Stimulated activated naive CD4-positive, alpha-beta T cell treated with Interleukin-2 at 50 U/mL for 16 hours (primary cell): ENCODE data around the gene HAGH.

Experiments used
- DNase-seq: peaks from one replicate; lab custom pipeline; 2025; lab: John Stamatoyannopoulos, UW

Gene HAGH

DNA sequence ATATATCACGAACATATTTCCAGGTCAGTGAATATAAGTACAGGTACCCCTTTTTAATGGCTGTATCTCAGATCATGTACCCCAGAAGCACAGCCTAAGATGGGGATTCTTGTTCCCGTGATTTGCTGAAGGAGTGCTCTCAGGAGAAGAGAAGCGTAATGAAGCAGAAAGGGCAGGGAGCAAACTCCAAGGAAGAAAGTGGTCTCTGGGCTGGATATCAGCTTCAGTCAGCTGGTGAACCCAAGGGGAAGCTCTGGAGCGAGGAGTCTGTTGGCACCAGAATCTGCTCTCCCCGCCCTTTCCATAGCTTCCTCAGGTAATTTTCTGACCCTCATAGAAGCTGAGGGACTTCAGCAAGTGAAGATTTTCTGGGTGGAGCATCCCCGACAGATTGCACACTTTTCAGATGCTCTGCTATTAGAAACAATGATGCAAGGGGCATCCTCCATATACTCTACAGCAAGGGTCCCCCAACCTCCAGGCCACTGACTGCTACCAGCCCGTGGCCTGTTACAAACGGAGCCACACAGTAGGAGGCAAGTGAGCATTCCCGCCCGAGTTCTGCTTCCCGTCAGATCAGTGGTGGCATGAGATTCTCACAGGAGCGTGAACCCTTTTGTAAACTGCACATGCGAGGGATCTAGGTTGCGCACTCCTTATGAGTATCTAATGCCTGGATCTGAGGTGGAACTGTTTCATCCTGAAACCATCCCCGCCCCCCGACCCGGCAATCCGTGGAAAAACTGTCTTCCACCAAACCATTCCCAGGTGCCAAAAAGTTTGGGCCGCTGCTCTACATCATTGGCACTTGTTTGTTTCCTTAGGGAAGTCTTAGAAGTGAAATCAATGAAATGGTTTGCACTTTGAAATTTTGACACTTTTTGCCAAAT, 4.8 kb upstream of the HAGH start:
- DNase-seq = no peak

DNA sequence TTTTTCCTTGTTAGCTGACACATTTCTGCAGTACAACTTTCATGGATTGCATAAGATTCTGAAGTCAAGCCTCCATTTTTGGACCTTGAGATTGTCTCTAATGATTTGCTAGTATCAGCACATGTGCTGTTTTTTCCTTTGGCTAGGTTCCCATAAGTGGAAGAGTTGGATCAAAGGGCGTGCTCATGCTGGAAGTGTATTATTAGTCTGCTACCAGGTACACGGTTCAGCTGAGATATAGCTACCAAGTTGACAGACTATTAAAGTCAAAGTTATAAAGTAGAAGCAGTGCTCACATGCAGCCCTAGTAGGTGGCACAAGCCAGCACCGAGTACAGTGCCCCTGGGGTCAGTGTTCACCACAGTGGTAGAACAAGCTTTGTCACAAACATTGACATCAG, 3.6 kb upstream of the HAGH start:
- DNase-seq = no peak

DNA sequence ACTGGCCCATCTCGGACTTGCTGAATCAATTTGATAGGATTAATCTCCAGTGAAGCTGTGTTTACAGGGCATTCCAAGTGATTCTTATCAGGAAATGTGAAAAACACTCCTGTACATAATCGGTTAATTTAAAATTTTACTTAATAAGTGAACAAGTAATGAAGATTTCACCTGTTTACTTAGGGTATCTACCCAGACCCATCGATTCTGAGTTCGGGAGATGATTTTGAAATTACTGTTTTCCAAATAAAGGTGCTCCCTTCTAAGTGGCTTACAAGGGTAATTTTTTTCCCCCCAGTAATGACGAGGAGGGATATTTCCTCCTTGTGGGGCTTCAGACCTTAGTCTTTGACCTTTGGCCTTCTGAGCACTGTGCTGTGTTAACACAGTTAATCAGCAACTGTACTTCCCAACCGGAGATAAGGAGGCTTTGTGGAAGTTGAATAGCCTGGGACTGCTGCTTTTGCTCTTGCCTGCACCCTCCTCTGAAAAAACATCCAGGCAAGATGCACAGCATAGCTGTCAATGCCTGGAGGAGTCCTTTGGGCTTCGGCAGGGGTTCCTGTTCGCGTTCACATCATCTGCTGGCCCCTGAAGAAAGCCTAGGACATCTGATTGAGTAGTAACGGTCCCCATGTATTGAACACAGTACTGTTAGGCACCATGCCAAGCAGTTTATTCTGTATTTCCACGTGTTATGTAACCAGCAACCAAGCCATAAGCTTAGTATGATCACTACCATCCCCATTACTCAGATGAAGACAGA, 2.2 kb upstream of the HAGH start:
- no peak for DNase-seq

DNA sequence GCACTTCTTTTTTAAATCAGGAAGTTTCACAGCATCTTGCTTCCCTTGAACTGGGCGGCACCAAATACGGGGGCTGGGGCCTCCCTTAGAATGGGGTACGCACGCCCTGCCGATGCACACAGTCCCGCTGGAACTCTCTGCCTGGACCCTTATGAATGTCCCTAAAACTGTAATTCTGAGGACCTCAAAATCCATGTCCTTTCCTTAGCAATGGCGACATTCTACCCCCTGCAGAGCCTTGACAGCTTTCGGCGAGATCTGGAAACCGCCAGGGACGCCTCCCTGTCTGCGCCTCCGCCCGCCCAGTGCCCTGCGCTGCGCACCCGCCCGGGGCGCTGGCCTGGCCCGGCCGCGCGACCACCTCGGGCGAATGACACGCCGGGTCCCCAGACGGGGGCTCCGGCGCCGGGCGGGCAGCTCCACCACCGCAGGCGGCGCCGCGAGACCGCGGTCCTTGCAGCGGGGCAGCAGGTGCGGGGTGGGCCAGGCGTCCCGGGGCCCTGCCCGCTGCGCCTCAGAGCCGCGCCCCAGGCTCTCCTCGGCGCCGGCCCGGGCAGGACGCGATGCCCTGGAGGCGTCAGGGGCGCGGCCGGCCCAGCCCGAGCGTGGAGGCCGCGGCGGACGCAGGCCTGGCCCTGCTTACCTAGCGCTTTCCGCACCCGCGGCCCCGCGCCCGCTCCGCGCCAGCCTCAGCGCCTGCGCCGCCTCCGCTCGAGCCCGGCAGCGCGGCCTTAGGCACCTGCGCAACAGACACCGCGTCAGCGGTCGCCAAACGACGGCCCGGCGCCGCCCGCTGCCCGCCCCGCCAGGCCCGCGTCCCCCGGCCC, 548 bp downstream of the HAGH start:
- DNase-seq = peak; percentile 76

DNA sequence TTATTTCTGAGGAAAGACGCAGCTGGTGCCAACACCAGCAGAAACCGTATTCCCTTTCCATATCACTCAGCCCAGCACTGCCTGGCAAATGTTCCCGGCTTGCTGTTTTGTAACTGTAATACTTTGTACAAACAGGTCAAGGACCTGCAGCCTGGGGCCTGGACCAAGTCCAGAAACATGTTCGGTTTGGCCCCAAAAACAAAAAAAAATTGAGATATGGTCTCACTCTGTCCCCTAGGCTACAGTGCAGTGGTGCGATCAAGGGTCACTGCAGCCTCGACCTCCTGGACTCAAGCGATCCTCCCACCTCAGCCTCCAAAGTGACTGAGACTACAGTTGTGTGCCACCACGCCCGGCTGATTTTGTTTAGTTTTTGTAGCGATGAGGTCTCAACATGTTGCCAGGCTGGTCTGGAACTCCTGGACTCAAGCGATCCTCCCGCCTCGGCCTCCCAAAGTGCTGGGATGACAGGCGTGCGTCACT, 1.2 kb downstream of the HAGH start:
- no peak for DNase-seq

DNA sequence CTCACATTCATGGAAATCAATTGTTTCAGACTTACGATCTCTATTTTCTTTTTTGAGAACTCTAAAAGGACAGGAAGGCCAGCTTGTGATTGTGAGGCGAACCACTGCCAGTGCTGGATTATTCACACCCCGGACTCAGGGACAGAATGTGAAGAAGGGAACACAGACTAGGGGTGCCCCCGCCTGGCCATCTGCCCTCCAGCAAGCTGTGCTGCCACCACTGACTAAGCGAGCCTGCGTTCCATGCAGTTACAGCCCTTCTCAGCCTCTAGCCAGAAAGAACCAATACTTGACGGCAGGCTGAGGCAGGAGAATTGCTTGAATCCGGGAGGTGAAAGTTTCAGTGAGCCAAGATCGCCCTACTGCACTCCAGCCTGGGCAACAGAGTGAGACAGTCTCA, 2.8 kb downstream of the HAGH start:
- no peak for DNase-seq

DNA sequence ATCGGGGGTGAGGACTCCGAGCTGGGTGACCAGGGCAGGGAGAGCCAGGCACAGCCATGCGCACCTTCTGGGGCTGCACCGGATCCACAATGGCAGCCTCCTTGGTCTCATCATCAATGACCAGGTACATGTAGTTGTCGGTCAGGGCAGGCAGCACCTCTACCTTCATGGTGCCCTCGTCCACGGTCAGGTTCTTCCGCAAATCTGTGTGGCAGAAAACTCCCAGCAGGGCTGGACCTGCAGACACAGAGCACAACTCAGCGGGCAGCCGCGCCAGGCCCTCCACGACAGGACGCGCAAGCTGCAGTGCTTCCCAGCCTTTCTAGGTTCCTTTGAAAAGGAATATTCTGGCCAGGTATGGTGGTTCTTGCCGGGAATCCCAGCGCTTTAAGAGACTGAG, 3.8 kb downstream of the HAGH start:
- no peak for DNase-seq

DNA sequence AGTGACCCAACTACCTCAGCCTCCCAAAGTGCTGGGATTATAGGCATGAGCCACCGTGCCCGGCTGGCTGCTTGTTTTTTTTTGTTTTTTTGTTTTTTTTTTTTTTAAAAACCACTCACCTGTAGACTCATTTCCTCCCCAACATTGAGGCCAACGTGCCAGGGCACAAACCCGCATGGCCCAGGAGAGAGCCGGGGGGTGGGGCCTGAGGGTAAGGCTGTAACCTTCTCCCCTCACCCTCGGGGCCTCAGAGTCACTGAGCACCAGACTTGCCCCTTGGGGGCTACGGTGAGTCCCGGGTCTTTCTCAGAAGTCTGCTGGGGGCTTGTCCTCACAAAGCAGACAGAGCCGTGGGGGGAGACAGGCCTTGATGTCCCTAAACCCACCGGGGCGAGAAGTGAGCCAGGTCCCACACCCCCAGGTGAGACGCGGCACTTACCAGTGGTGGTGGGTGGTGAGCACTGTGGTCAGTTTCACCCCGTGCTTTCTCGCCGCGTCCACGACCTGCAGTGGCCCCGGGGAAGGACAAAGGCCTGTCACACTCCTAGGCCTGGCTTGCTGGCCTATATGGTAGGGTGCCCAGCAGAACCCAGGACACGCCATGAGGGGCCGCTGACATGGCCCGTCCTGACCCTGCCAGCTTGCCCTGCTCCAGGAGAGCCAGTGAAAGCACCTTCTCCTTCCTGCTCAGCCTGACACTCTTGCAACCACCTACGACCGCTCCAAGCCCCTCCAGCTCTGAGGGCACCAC, 4.6 kb downstream of the HAGH start:
- DNase-seq = no peak

DNA sequence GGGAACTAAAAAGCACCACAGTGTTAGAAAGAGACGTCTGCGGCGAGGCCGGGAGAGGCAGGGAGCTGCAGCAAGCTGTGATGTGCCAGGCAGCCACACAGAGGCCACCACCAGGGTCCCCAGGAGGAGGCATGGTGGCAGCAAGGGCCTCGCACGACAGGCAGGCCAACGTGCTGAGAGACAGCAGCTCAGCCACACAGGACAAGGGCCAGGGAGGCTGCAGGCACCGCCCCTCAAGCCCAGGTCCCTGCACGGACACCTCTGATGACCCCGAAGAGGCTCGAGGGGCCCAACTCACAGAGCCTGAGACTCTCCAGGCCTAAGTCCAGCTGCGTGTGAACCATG, 5.7 kb downstream of the HAGH start:
- no peak for DNase-seq

DNA sequence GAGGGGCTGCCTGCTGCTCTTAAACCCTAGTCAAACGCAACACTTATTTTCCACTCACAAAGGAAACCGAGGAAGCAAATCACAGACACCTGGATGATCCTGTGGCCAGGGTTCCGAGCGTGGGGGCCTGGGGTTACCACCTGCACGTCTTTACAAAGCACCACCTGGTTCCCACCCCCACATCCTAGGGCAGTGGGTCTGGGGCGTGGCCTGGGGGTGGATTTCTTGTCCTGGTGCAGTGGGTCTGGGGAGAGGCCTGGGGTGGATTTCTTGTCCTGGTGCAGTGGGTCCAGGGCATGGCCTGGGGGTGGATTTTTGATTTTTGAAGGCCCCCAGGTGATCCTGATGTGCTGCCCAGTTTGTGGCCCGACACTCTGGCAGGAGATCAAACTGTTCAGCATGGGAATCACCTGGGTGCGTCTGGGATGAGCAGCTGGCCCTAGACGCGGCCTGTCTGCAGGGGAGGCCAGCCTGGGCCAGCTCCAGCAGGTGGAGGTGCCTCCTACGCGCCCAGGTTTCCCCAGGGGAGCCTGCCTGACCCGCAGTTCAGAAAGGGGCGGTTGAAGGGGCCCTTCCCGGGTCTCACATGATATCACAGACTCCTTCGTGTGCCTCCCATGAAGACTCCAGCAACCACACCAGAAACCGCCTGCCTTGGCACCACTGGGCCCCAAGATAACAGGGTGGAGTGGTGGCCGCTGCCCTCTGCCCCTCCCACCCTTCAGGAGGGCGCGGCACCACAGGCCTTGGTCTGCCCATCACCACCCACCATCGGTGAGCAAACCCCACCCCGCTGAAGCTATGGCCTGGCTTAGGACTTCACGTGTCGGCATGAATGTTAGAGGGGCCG, 6.3 kb downstream of the HAGH start:
- no peak for DNase-seq

DNA sequence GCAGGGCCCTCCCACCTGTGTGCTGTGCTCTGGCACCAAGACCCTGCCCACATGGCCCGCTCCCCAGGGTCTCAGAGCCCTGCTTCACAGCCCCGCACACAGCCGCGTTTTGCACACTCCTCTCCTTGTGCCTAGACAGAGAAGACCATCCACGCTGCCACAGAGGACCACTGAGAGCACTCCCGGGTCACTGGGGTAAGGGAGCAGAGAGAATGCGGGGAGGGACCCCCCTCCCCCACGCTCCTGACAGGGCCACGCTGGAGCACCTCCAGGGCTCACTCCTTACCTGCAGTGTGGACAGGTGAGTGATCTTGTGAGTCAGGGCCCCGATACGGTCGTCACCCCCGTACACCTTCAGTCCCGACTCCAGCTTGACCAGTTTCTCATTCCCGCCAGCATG, 7.0 kb downstream of the HAGH start:
- DNase-seq = no peak

DNA sequence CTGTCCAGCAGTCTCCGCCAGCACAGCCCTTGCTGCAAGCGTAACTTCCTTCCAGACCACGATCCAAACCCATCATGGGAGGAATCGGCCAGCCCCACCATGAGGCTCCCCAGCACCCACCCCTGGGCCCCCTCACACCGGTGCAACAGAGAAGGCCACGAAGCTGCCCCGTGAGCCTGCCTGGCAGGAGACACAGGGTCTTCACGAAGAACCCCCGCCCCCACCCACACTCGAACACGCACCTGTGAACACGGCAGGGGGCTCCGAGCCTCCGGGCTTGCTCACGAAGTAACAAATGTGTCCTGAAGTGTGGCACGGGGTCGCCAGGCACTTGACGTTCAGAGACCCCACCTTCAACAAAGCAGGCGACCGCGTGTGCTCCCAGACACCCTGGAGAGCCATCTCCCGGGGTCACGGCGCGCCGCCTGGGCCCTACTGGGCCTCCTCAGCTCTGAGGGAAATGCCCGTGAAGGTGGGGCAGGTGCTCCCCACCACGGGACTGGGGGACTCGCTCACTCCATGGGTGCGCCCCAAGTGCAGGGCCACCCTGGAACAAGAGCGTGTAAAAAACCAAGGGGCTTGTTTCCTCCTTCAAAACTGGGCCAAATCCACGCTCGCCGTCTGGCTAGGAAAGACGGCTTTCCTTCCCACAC, 7.6 kb downstream of the HAGH start:
- no peak for DNase-seq

DNA sequence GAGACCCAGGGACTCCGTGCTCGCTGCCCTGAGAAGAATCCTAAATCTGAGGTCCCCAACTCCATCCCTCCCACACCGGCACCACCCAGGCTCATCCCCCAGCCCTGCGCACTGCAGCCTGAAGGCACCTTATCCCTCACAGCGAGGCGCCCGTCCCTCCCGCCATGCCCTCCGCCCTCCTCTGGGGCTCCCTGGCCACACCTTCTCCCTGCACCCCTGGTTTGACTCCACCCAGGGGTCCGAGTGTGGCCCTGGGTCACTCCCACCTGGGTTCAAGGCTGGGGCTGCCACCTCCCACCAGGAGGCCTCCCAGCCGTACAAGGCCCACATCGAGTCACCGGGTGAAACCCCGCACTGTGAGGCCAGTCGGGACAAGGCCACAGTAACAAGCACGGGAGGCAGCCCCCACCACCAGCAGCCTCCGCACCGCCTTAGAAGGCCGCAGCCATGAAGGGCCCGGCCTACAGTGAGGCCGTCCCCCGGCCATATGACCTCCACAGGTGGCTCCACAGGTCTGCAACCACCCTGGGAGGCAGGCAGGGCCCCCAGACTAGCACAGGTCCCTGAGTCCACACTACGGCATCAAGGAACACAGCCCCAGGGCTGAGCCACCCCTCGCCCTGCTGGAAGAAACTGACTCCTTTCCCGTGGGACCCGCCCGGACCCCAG, 8.3 kb downstream of the HAGH start:
- DNase-seq = no peak

DNA sequence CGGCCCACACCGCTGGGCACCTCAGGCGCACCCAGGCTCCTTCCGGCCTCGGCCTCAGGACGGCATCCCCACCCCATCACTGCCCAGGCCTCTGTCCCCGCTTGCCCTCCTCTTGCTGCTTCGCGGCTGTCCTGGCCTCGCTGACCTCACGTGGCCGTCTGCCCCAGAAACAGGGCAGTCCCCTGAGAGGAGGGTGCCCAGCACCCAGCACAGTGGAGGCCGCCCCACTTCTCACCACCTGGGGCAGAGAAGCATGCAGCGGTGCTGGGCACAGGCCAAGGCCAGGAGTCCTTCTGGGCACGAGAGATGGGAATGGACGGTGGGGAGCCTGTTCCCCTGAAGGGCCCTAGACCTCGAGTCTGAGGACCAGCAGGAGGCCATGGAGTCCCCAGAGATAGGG, 8.9 kb downstream of the HAGH start:
- DNase-seq = no peak

DNA sequence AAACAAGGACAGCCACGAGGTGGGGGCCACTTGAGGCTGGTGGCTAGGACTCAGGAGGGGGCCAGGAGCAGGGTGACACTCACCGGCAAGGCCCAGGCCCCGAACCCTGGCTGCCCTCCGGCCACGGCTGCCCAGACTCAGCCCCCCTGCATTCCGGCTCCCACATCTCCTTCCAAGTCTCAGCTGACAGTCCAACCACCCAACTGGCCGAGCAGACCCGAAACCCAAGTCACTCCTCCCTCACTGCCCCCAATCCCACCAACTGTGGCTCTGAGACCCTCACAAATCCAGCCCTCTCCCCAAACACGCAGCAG, 9.4 kb downstream of the HAGH start:
- no peak for DNase-seq

DNA sequence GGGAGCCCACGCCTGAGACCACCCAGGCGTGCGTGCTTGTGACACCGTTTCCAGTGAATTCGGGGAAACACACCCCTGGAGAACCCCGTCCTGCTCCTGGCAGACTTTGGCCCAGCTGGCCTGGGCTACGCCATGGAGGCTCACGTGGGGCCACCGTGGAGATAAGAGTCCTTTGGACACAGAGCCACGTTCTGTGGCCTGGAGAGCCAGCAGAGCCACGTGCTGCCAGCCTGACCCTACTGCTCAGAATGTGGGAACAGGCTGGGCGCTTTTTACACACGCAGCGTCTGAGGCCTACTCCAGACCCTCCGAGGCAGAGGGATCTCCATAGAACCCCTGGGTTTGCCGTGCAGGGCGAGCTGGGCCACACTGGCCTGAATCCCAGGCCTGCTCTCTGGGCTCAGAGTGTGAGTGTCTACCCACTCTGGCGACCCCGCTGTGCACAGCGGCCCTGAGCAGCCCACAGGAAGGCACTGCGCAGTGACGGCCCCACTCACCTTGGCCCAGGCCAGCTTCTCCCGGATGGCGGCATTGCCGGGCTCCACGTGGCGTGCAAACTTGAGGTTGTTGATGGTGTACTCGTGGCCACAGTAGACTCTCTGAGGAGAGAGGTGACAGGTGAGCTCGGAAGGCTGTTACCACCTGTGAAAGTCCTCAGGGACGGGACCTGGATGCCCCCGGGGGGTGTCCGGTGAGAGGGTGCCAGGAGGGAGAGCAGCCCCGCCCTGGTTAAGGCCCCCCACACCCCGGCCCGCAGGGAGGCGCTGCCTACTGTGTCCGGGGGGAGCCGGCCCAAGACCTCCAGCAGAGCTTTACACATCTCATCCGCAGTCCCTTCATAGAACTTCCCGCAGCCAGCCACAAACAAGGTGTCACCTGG, 10.0 kb downstream of the HAGH start:
- DNase-seq = no peak

DNA sequence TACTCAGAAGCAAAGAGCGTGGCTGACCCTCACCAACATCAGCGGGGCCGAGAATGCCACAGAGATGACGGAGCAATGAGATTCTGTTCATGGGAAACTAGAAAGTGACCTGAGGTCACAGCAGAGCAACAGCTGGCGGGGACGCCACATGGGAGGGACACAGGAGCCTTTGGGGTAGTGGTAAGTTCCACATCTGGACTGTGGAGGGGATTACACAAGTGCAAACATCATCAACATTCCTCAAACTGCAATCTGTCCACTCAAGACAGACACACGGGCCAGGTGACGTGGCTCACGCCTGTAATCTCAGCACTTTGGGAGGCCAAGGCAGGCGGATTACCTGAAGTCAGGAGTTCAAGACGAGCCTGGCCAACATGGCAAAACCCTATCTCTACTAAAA, 11.2 kb downstream of the HAGH start:
- DNase-seq = no peak

DNA sequence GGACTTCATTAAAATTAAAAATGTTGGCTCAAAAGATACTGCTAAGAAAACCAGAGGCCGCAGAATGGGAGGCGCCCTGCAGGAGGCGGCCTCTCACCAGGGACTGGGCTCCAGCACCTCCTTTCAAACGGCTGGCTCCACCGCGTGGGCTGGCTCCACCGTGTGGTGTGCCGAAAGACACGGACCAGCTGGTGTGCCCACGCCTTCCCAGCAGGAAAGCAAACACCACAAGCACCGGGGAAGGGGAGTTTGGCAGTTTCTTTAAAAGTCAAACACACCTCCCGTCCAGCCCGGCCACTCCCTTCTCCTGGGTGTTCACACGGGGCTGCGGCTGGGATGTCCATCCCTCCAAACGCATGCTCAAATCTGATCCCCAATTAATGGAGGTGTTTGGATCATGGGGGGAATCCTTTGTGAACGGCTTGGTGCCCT, 13.9 kb downstream of the HAGH start:
- peak; percentile 11 for DNase-seq

DNA sequence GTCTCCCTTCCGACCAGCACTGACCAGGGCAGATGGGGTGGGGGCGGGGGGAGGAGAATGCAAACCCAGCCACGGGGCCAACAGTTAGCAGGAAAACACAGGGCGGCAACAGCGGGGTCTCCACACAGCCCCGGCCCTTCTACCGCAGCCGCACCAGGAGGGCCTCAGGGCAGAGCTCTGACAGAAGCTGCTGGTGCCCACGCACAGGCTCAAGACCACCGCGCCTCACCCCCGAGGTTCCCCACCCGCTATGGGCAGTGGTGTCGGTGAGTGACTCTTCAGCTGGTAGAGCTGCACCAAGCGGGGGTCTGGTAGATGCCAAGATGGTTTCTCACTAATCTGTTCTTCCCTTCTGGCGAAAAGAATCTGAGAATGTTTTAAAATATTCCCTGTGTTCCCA, 16.1 kb downstream of the HAGH start:
- DNase-seq = no peak
